Measurements from ENCODE around the gene USP34.
A peak's percentile ranks its signal among the peaks of the same experiment; 100 is the strongest.

Gene USP34

GRCh38 chr2:61340242-61340641, 130.6 kb downstream of the USP34 start:
- Histone ChIP-seq H3K9ac (ENCODE audit: low read length) (no peak overlapping the region), H3K4me3 (ENCODE audit: low read length) (no peak overlapping the region), H3K36me3 (ENCODE audit: control insufficient read depth, insufficient read depth, low read length, severe bottlenecking) (peaks cover 84% of the 10 kb centered on the region), H3K9me3 (ENCODE audit: control insufficient read depth, low read length) (no peaks in the 10 kb centered on the region), H3K27me3 (replicated peaks; ENCODE audit: control insufficient read depth, insufficient read depth, low read length) (no peaks in the 10 kb centered on the region), H3K4me1 (ENCODE audit: control insufficient read depth, insufficient read depth, low read length) (no peaks in the 10 kb centered on the region)
- peak; percentile 52 for DNase-seq (ENCODE audit: low read depth)

- DNase-seq (ENCODE audit: low read depth) = no peak
- no peaks in the 10 kb centered on the region for H3K4me1 ChIP-seq (ENCODE audit: control insufficient read depth, insufficient read depth, low read length)
- no peaks in the 10 kb centered on the region for H3K27me3 ChIP-seq (replicated peaks; ENCODE audit: control insufficient read depth, insufficient read depth, low read length)
- no peaks in the 10 kb centered on the region for H3K9me3 ChIP-seq (ENCODE audit: control insufficient read depth, low read length)
- no peak overlapping the region for H3K9ac ChIP-seq (ENCODE audit: low read length)
- H3K4me3 ChIP-seq (ENCODE audit: low read length) = no peak overlapping the region
- peaks cover 72% of the 10 kb centered on the region for H3K36me3 ChIP-seq (ENCODE audit: control insufficient read depth, insufficient read depth, low read length, severe bottlenecking)
These were observed 132.4 kb downstream of the USP34 start for GRCh38 chr2:61338447-61338846.

GRCh38 chr2:61335187-61335586, 135.7 kb downstream of the USP34 start:
- Histone ChIP-seq H3K4me3 (ENCODE audit: low read length) (no peak overlapping the region), H3K9ac (ENCODE audit: low read length) (no peak overlapping the region), H3K27me3 (replicated peaks; ENCODE audit: control insufficient read depth, insufficient read depth, low read length) (no peaks in the 10 kb centered on the region), H3K36me3 (ENCODE audit: control insufficient read depth, insufficient read depth, low read length, severe bottlenecking) (peaks cover 76% of the 10 kb centered on the region), H3K9me3 (ENCODE audit: control insufficient read depth, low read length) (no peaks in the 10 kb centered on the region), H3K4me1 (ENCODE audit: control insufficient read depth, insufficient read depth, low read length) (no peaks in the 10 kb centered on the region)
- DNase-seq (ENCODE audit: low read depth) = no peak

- H3K4me1 ChIP-seq (ENCODE audit: control insufficient read depth, insufficient read depth, low read length) = no peaks in the 10 kb centered on the region
- no peaks in the 10 kb centered on the region for H3K9me3 ChIP-seq (ENCODE audit: control insufficient read depth, low read length)
- H3K9ac ChIP-seq (ENCODE audit: low read length) = no peak overlapping the region
- H3K4me3 ChIP-seq (ENCODE audit: low read length) = no peak overlapping the region
- DNase-seq (ENCODE audit: low read depth) = no peak
- no peaks in the 10 kb centered on the region for H3K27me3 ChIP-seq (replicated peaks; ENCODE audit: control insufficient read depth, insufficient read depth, low read length)
- peaks cover 78% of the 10 kb centered on the region for H3K36me3 ChIP-seq (ENCODE audit: control insufficient read depth, insufficient read depth, low read length, severe bottlenecking)
These were observed 136.4 kb downstream of the USP34 start for GRCh38 chr2:61334466-61334865.

GRCh38 chr2:61328707-61329251, 142.1 kb downstream of the USP34 start:
- no peaks in the 10 kb centered on the region for H3K9me3 ChIP-seq (ENCODE audit: control insufficient read depth, low read length)
- no peak overlapping the region for H3K4me3 ChIP-seq (ENCODE audit: low read length)
- H3K4me1 ChIP-seq (ENCODE audit: control insufficient read depth, insufficient read depth, low read length) = no peaks in the 10 kb centered on the region
- H3K27me3 ChIP-seq (replicated peaks; ENCODE audit: control insufficient read depth, insufficient read depth, low read length) = no peaks in the 10 kb centered on the region
- H3K9ac ChIP-seq (ENCODE audit: low read length) = no peak overlapping the region
- DNase-seq (ENCODE audit: low read depth) = no peak
- peaks cover 71% of the 10 kb centered on the region for H3K36me3 ChIP-seq (ENCODE audit: control insufficient read depth, insufficient read depth, low read length, severe bottlenecking)

GRCh38 chr2:61327173-61327572, 143.7 kb downstream of the USP34 start:
- DNase-seq (ENCODE audit: low read depth) = no peak
- Histone ChIP-seq H3K9me3 (ENCODE audit: control insufficient read depth, low read length) (no peaks in the 10 kb centered on the region), H3K27me3 (replicated peaks; ENCODE audit: control insufficient read depth, insufficient read depth, low read length) (no peaks in the 10 kb centered on the region), H3K36me3 (ENCODE audit: control insufficient read depth, insufficient read depth, low read length, severe bottlenecking) (peaks cover 68% of the 10 kb centered on the region), H3K4me3 (ENCODE audit: low read length) (no peak overlapping the region), H3K9ac (ENCODE audit: low read length) (no peak overlapping the region), H3K4me1 (ENCODE audit: control insufficient read depth, insufficient read depth, low read length) (no peaks in the 10 kb centered on the region)

- no peaks in the 10 kb centered on the region for H3K4me1 ChIP-seq (ENCODE audit: control insufficient read depth, insufficient read depth, low read length)
- H3K9me3 ChIP-seq (ENCODE audit: control insufficient read depth, low read length) = no peaks in the 10 kb centered on the region
- no peaks in the 10 kb centered on the region for H3K27me3 ChIP-seq (replicated peaks; ENCODE audit: control insufficient read depth, insufficient read depth, low read length)
- DNase-seq (ENCODE audit: low read depth) = no peak
- no peak overlapping the region for H3K9ac ChIP-seq (ENCODE audit: low read length)
- peaks cover 67% of the 10 kb centered on the region for H3K36me3 ChIP-seq (ENCODE audit: control insufficient read depth, insufficient read depth, low read length, severe bottlenecking)
- no peak overlapping the region for H3K4me3 ChIP-seq (ENCODE audit: low read length)
These were observed 144.5 kb downstream of the USP34 start for GRCh38 chr2:61326423-61326822.

GRCh38 chr2:61320181-61320580, 150.7 kb downstream of the USP34 start:
- no peak overlapping the region for H3K4me3 ChIP-seq (ENCODE audit: low read length)
- H3K27me3 ChIP-seq (replicated peaks; ENCODE audit: control insufficient read depth, insufficient read depth, low read length) = no peaks in the 10 kb centered on the region
- no peak overlapping the region for H3K9ac ChIP-seq (ENCODE audit: low read length)
- DNase-seq (ENCODE audit: low read depth) = no peak
- no peaks in the 10 kb centered on the region for H3K4me1 ChIP-seq (ENCODE audit: control insufficient read depth, insufficient read depth, low read length)
- no peaks in the 10 kb centered on the region for H3K9me3 ChIP-seq (ENCODE audit: control insufficient read depth, low read length)
- H3K36me3 ChIP-seq (ENCODE audit: control insufficient read depth, insufficient read depth, low read length, severe bottlenecking) = peaks cover 50% of the 10 kb centered on the region

GRCh38 chr2:61318553-61318952, 152.3 kb downstream of the USP34 start:
- DNase-seq (ENCODE audit: low read depth) = no peak
- Histone ChIP-seq H3K36me3 (ENCODE audit: control insufficient read depth, insufficient read depth, low read length, severe bottlenecking) (peaks cover 52% of the 10 kb centered on the region), H3K4me3 (ENCODE audit: low read length) (no peak overlapping the region)

GRCh38 chr2:61295981-61296380, 174.9 kb downstream of the USP34 start:
- no peaks in the 10 kb centered on the region for H3K9me3 ChIP-seq (ENCODE audit: control insufficient read depth, low read length)
- no peak for DNase-seq (ENCODE audit: low read depth)
- peaks cover 68% of the 10 kb centered on the region for H3K36me3 ChIP-seq (ENCODE audit: control insufficient read depth, insufficient read depth, low read length, severe bottlenecking)
- H3K27me3 ChIP-seq (replicated peaks; ENCODE audit: control insufficient read depth, insufficient read depth, low read length) = no peaks in the 10 kb centered on the region
- peaks cover 7% of the 10 kb centered on the region for H3K4me1 ChIP-seq (ENCODE audit: control insufficient read depth, insufficient read depth, low read length)
- H3K4me3 ChIP-seq (ENCODE audit: low read length) = no peak overlapping the region
- H3K9ac ChIP-seq (ENCODE audit: low read length) = no peak overlapping the region

More at GRCh38 chr2:61318553-61318952, 152.3 kb downstream of the USP34 start:
- H3K27me3 ChIP-seq (replicated peaks; ENCODE audit: control insufficient read depth, insufficient read depth, low read length) = no peaks in the 10 kb centered on the region
- no peaks in the 10 kb centered on the region for H3K9me3 ChIP-seq (ENCODE audit: control insufficient read depth, low read length)
- H3K9ac ChIP-seq (ENCODE audit: low read length) = no peak overlapping the region
- H3K4me1 ChIP-seq (ENCODE audit: control insufficient read depth, insufficient read depth, low read length) = no peaks in the 10 kb centered on the region

- DNase-seq (ENCODE audit: low read depth) = peak; percentile 25
- peaks cover 63% of the 10 kb centered on the region for H3K36me3 ChIP-seq (ENCODE audit: control insufficient read depth, insufficient read depth, low read length, severe bottlenecking)
- no peaks in the 10 kb centered on the region for H3K9me3 ChIP-seq (ENCODE audit: control insufficient read depth, low read length)
- H3K4me3 ChIP-seq (ENCODE audit: low read length) = no peak overlapping the region
- H3K27me3 ChIP-seq (replicated peaks; ENCODE audit: control insufficient read depth, insufficient read depth, low read length) = no peaks in the 10 kb centered on the region
- peaks cover 16% of the 10 kb centered on the region for H3K4me1 ChIP-seq (ENCODE audit: control insufficient read depth, insufficient read depth, low read length)
- H3K9ac ChIP-seq (ENCODE audit: low read length) = no peak overlapping the region
These were observed 178.9 kb downstream of the USP34 start for GRCh38 chr2:61291851-61292575.
